Measurements from ENCODE around the gene GHDC. TPM values are rescaled to one million over a fixed set of nuclear protein-coding genes. Genes with fewer than 3 reads are reported as not detected.
"Not testable (repeated sequence)": the region's sequence is repeated elsewhere in the genome, so short reads cannot be mapped to it uniquely, and the experiment has no call there.

GHDC gene
- total and polyA plus RNA-seq, 9 donors = 9.2 to 40.1 (median 30.4) TPM

DNA sequence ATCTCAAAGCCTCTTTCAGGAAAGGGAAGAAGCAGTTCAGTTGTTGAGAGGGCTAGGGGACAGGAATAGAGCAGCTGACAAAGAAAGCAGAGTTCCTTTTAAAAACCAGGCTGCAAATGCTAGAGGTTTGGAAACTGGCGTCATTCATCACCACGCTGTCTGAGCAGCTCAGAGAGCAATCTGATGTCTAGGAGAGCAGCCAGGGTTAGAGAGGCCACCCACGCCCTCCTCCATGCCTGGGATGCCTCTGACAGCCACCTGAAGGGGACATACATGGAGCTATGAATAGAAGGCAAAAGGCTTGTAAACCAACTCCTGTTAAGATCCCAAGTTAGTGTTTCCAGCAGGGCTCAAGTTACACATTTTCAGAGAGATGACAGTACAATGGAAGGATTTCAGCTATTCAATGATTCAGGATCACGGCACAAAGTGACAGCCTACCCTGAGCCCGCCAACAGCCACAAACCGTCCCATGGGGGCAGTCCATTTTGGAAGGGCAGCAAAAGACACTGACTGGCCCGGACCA lies 51.9 kb downstream of the GHDC start:
- TF ChIP-seq POLR2A (IDR thresholded peaks at IDR 0.05) (no peak), EP300 (IDR thresholded peaks at IDR 0.05) (no peak)
- TF ChIP-seq, protein P1, sequence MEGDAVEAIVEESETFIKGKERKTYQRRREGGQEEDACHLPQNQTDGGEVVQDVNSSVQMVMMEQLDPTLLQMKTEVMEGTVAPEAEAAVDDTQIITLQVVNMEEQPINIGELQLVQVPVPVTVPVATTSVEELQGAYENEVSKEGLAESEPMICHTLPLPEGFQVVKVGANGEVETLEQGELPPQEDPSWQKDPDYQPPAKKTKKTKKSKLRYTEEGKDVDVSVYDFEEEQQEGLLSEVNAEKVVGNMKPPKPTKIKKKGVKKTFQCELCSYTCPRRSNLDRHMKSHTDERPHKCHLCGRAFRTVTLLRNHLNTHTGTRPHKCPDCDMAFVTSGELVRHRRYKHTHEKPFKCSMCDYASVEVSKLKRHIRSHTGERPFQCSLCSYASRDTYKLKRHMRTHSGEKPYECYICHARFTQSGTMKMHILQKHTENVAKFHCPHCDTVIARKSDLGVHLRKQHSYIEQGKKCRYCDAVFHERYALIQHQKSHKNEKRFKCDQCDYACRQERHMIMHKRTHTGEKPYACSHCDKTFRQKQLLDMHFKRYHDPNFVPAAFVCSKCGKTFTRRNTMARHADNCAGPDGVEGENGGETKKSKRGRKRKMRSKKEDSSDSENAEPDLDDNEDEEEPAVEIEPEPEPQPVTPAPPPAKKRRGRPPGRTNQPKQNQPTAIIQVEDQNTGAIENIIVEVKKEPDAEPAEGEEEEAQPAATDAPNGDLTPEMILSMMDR (IDR thresholded peaks at IDR 0.05) = no peak
- no peak overlapping the region for H3K27ac ChIP-seq
- WGBS, 3 donors = 78 to 90% (median 82%) methylated on average over 7 of the region's 7 CpGs
- H3K4me3 ChIP-seq = no peak overlapping the region
- no peaks in the 10 kb centered on the region for H3K9me3 ChIP-seq
- peaks cover 3% of the 10 kb centered on the region for H3K4me1 ChIP-seq (ENCODE audit: insufficient read depth)
- no peak for DNase-seq
- intact Hi-C loops (cut with DNase I) = no loop called here
- H3K36me3 ChIP-seq = no peaks in the 10 kb centered on the region
- no peaks in the 10 kb centered on the region for H3K27me3 ChIP-seq

DNA sequence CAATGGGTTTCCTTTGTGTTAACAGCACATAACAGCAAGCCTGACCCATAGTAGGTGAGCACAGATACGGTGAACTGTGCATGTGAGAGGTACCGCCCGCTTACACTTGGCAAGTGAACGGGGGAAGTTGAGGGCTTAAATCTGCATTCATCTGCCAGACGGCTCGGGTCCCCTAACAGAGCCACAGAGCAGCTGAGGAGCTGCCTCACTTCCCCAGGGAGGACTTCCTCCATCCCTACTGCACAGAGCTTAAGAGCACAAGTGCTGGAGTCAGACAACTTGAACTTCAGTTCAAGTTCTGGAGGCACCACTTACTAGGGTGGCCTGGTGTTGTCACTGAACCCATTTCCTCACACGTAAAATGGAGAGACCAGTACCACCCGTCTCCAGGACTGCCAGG lies 52.9 kb downstream of the GHDC start:
- 73 to 90% (median 87%) methylated on average over 8 of the region's 8 CpGs for WGBS, 3 donors
- H3K27me3 ChIP-seq = no peaks in the 10 kb centered on the region
- no peak for DNase-seq
- H3K27ac ChIP-seq = no peak overlapping the region
- H3K4me1 ChIP-seq (ENCODE audit: insufficient read depth) = peaks cover 6% of the 10 kb centered on the region
- no peak overlapping the region for H3K4me3 ChIP-seq
- H3K9me3 ChIP-seq = no peaks in the 10 kb centered on the region
- intact Hi-C loops (cut with DNase I) = no loop called here
- TF ChIP-seq POLR2A (IDR thresholded peaks at IDR 0.05) (no peak), EP300 (IDR thresholded peaks at IDR 0.05) (no peak)
- TF ChIP-seq, protein P1 (IDR thresholded peaks at IDR 0.05) = no peak
- H3K36me3 ChIP-seq = no peaks in the 10 kb centered on the region

DNA sequence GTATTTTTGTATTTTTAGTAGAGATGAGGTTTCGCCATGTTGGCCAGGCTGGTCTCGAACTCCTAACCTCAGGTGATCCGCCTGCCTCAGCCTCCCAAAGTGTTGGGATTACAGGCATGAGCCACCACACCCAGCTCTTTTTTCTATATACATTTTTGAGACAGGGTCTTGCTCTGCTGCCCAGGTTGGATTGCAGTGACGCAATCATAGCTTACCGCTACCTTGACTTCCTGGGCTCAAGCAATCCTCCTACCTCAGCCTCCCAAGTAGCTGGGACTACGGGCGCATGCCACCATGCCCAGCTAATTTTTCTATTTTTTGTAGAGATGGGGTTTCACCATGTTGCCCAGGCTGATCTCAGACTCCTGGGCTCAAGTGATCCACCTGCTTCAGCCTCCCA lies 53.6 kb downstream of the GHDC start:
- peaks cover 11% of the 10 kb centered on the region for H3K4me1 ChIP-seq (ENCODE audit: insufficient read depth)
- H3K36me3 ChIP-seq; H3K27me3 ChIP-seq; intact Hi-C loops (cut with DNase I); H3K4me3 ChIP-seq; DNase-seq; H3K27ac ChIP-seq; H3K9me3 ChIP-seq: not testable (repeated sequence)
- 97 to 99% (median 97%) methylated on average over 7 of the region's 7 CpGs for WGBS, 3 donors

Other genes starting within 250 kb of the GHDC start
- gene CNP, start 227.7 kb downstream of the GHDC start, total RNA-seq = 10 to 100 TPM; 30.5 to 88.9 (median 77.5) TPM
- gene CNP, start 227.7 kb downstream of the GHDC start, polyA plus RNA-seq = 10 to 100 TPM; 30.7 to 47.0 TPM
- gene DNAJC7, start 177.1 kb downstream of the GHDC start, total RNA-seq = 10 to 100 TPM; 37.7 to 92.4 (median 70.1) TPM
- 100 to 1,000 TPM in 1 of 2 donors, 10 to 100 TPM in 1; 61.1 to 102 TPM for gene DNAJC7, start 177.1 kb downstream of the GHDC start, polyA plus RNA-seq
- gene NKIRAS2, start 174.4 kb downstream of the GHDC start, total RNA-seq = 10 to 100 TPM; 11.8 to 27.6 (median 22.2) TPM
- 10 to 100 TPM; 23.9 to 25.4 TPM for gene NKIRAS2, start 174.4 kb downstream of the GHDC start, polyA plus RNA-seq
- 1 to 10 TPM; 1.7 to 3.9 (median 2.5) TPM for gene C17orf113, start 143.9 kb downstream of the GHDC start, total RNA-seq
- 1 to 10 TPM in 1 of 2 donors, under 1 TPM in 1; 0.67 to 2.5 TPM for gene C17orf113, start 143.9 kb downstream of the GHDC start, polyA plus RNA-seq
- gene ZNF385C, start 96.0 kb downstream of the GHDC start, total RNA-seq = 1 to 10 TPM in 6 of 7 donors, under 1 TPM in 1; 0.36 to 2.0 (median 1.5) TPM
- gene ZNF385C, start 96.0 kb downstream of the GHDC start, polyA plus RNA-seq = 1 to 10 TPM; 1.8 to 3.0 TPM
- gene DHX58, start 81.8 kb downstream of the GHDC start, total RNA-seq = 10 to 100 TPM in 6 of 7 donors, 1 to 10 TPM in 1; 8.6 to 24.6 (median 19.3) TPM
- gene DHX58, start 81.8 kb downstream of the GHDC start, polyA plus RNA-seq = 10 to 100 TPM; 10.3 to 22.2 TPM
- 10 to 100 TPM; 38.6 to 66.4 (median 57.9) TPM for gene KAT2A, start 73.1 kb downstream of the GHDC start, total RNA-seq
- gene KAT2A, start 73.1 kb downstream of the GHDC start, polyA plus RNA-seq = 10 to 100 TPM; 27.1 to 77.5 TPM
- gene HSPB9, start 71.7 kb downstream of the GHDC start, total RNA-seq = under 1 TPM; 0.15 to 0.95 (median 0.48) TPM
- gene HSPB9, start 71.7 kb downstream of the GHDC start, polyA plus RNA-seq = under 1 TPM in 1 of 2 donors, not detected in 1; 0.46 TPM
- gene RAB5C, start 39.5 kb downstream of the GHDC start, total RNA-seq = 100 to 1,000 TPM in 2 of 7 donors, 10 to 100 TPM in 5; 53.8 to 114 (median 94.3) TPM
- 100 to 1,000 TPM; 124 to 130 TPM for gene RAB5C, start 39.5 kb downstream of the GHDC start, polyA plus RNA-seq
- gene KCNH4, start 13.4 kb downstream of the GHDC start, total RNA-seq = under 1 TPM in 4 of 7 donors, not detected in 3; 0.08 to 0.40 (median 0.15) TPM
- gene KCNH4, start 13.4 kb downstream of the GHDC start, polyA plus RNA-seq = under 1 TPM in 1 of 2 donors, not detected in 1; 0.07 TPM
- gene HCRT, start 9.0 kb downstream of the GHDC start, total RNA-seq = not detected
- not detected for gene HCRT, start 9.0 kb downstream of the GHDC start, polyA plus RNA-seq
- 100 to 1,000 TPM in 4 of 7 donors, 10 to 100 TPM in 3; 66.7 to 176 (median 128) TPM for gene STAT5B, start 81.9 kb upstream of the GHDC start, total RNA-seq
- 100 to 1,000 TPM in 1 of 2 donors, 10 to 100 TPM in 1; 66.1 to 108 TPM for gene STAT5B, start 81.9 kb upstream of the GHDC start, polyA plus RNA-seq
- gene STAT5A, start 94.0 kb upstream of the GHDC start, total RNA-seq = 10 to 100 TPM; 43.1 to 82.8 (median 51.6) TPM
- 10 to 100 TPM; 19.5 to 22.2 TPM for gene STAT5A, start 94.0 kb upstream of the GHDC start, polyA plus RNA-seq
- gene STAT3, start 193.9 kb upstream of the GHDC start, total RNA-seq = 100 to 1,000 TPM; 118 to 301 (median 207) TPM
- 100 to 1,000 TPM in 1 of 2 donors, 10 to 100 TPM in 1; 58.3 to 129 TPM for gene STAT3, start 193.9 kb upstream of the GHDC start, polyA plus RNA-seq
- 100 to 1,000 TPM; 122 to 407 (median 281) TPM for gene CAVIN1, start 228.8 kb upstream of the GHDC start, total RNA-seq
- 100 to 1,000 TPM; 226 to 253 TPM for gene CAVIN1, start 228.8 kb upstream of the GHDC start, polyA plus RNA-seq